ENCODE data around the gene STK32B.

The STK32B gene

GRCh38 chr4:5137927-5138326 lies 86.6 kb downstream of the STK32B start:
- peaks cover 23% of the 10 kb centered on the region for H3K27me3 Mint-ChIP-seq (ENCODE audit: low read depth, poor library complexity)
- TF ChIP-seq, protein P1, sequence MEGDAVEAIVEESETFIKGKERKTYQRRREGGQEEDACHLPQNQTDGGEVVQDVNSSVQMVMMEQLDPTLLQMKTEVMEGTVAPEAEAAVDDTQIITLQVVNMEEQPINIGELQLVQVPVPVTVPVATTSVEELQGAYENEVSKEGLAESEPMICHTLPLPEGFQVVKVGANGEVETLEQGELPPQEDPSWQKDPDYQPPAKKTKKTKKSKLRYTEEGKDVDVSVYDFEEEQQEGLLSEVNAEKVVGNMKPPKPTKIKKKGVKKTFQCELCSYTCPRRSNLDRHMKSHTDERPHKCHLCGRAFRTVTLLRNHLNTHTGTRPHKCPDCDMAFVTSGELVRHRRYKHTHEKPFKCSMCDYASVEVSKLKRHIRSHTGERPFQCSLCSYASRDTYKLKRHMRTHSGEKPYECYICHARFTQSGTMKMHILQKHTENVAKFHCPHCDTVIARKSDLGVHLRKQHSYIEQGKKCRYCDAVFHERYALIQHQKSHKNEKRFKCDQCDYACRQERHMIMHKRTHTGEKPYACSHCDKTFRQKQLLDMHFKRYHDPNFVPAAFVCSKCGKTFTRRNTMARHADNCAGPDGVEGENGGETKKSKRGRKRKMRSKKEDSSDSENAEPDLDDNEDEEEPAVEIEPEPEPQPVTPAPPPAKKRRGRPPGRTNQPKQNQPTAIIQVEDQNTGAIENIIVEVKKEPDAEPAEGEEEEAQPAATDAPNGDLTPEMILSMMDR (IDR thresholded peaks at IDR 0.05): no peak
- no peak for DNase-seq
- no peaks in the 10 kb centered on the region for H3K36me3 Mint-ChIP-seq (ENCODE audit: low read depth)
- no peaks in the 10 kb centered on the region for H3K9me3 Mint-ChIP-seq
- no peak overlapping the region for H3K27ac Mint-ChIP-seq
- peaks cover 6% of the 10 kb centered on the region for H3K4me1 Mint-ChIP-seq
- no peak overlapping the region for H3K4me3 Mint-ChIP-seq

DNA sequence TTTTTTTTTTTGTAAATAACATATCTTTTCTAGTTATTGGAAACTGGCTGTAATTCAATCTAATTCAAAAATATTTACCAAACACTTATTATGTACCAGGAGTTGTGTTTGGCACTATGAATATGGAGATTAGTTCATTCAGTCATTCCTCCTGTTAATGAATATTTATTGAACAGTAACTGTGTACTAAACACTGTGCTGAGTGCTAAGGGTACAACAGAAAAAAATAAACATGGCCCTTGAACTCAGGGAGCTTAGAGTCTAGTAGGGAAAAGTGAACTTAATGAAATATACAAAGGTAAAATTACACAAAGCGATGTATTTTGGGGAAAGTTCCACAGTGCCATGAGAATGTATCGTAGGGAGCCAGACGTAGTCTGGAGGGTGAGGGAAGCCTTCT lies 87.1 kb downstream of the STK32B start:
- Mint-ChIP-seq H3K27ac (no peak overlapping the region), H3K4me3 (no peak overlapping the region), H3K4me1 (peaks cover 6% of the 10 kb centered on the region), H3K27me3 (ENCODE audit: low read depth, poor library complexity) (peaks cover 23% of the 10 kb centered on the region), H3K9me3 (no peaks in the 10 kb centered on the region), H3K36me3 (ENCODE audit: low read depth) (no peaks in the 10 kb centered on the region)
- TF ChIP-seq, protein P1 (IDR thresholded peaks at IDR 0.05): no peak
- DNase-seq: no peak

DNA sequence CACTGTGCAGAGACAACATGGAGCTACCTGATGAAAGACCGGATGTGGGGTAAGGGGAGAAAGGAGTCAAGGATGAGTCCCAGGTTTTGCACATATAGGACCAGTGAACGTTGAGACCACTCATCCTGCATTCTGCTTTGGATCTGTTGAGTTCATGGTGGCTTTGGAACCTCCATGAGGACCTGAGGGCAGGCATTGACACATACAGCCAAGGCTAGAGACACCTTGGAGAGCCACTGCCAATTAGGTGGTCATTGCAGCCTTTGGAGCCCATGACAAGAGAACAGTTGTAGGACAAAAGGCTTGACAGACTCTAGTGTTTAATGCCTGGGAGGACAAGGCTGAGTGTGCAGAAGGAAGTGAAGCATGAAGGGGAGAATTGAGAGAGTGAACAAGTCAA lies 87.9 kb downstream of the STK32B start:
- TF ChIP-seq, protein P1 (IDR thresholded peaks at IDR 0.05): no peak
- H3K4me1 Mint-ChIP-seq: peaks cover 6% of the 10 kb centered on the region

GRCh38 chr4:5141802-5142201 lies 90.5 kb downstream of the STK32B start:
- no peaks in the 10 kb centered on the region for H3K36me3 Mint-ChIP-seq (ENCODE audit: low read depth)
- H3K27me3 Mint-ChIP-seq (ENCODE audit: low read depth, poor library complexity): peaks cover 42% of the 10 kb centered on the region

More for the DNA sequence above, 87.9 kb downstream of the STK32B start:
- no peak overlapping the region for H3K4me3 Mint-ChIP-seq
- no peaks in the 10 kb centered on the region for H3K9me3 Mint-ChIP-seq
- H3K27me3 Mint-ChIP-seq (ENCODE audit: low read depth, poor library complexity): peaks cover 26% of the 10 kb centered on the region
- no peaks in the 10 kb centered on the region for H3K36me3 Mint-ChIP-seq (ENCODE audit: low read depth)
- DNase-seq: no peak
- no peak overlapping the region for H3K27ac Mint-ChIP-seq

DNA sequence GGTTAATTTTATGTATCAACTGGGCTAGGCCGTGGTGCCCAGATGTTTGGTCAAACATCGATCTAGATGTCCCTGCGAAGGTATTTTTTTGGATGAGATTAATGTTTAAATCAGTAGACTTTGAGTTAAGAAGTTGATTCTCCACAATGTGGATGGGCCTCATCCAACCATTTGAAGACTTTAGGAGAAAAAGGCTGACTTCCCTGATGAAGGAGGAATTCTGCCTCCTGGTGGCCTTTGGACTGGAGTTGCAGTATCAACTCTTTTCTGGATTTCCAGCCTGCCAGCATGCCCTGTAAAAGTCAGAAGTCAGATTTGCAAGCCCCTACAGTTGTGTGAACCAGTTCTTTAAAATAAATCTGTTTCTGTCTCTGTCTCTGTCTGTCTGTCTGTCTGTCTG lies 91.4 kb downstream of the STK32B start:
- Mint-ChIP-seq H3K4me1 (peaks cover 6% of the 10 kb centered on the region), H3K4me3 (no peak overlapping the region), H3K27me3 (ENCODE audit: low read depth, poor library complexity) (peaks cover 38% of the 10 kb centered on the region)

More at GRCh38 chr4:5141802-5142201, 90.5 kb downstream of the STK32B start:
- no peak for DNase-seq
- Mint-ChIP-seq H3K9me3 (no peaks in the 10 kb centered on the region), H3K27ac (no peak overlapping the region), H3K4me3 (no peak overlapping the region), H3K4me1 (peaks cover 6% of the 10 kb centered on the region)
- TF ChIP-seq, protein P1 (IDR thresholded peaks at IDR 0.05): no peak

More for the DNA sequence above, 91.4 kb downstream of the STK32B start:
- Mint-ChIP-seq H3K36me3 (ENCODE audit: low read depth) (no peaks in the 10 kb centered on the region), H3K9me3 (no peaks in the 10 kb centered on the region), H3K27ac (no peak overlapping the region)
- TF ChIP-seq, protein P1 (IDR thresholded peaks at IDR 0.05): peak; percentile 49
- peak; percentile 20 for DNase-seq

Measured in nephron progenitor cell (in vitro differentiated cells).